Naive thymus-derived CD4-positive, alpha-beta T cell (primary cell): ENCODE measurements around the gene PPTC7. TPM values are rescaled to one million over a fixed set of nuclear protein-coding genes. Genes with fewer than 3 reads are reported as not detected.
"Not testable (repeated sequence)": the region's sequence is repeated elsewhere in the genome, so short reads cannot be mapped to it uniquely, and the experiment has no call there.

Experiments used
- ATAC-seq: fragments of 150-1000 bp; cut with Tn5 transposase; 2 replicates; pipeline ENCODE4 v1.10.0; 2021; ENCODE audit warnings: mild to moderate bottlenecking, moderate library complexity
- CTCF ChIA-PET: fragments of 350-600 bp; sonication (Branson Sonifier 250); formaldehyde crosslinking; loops from one replicate; lab custom pipeline; 2021; ENCODE audit warnings: antibody characterized with exemption; lab: Charles Lee
- POLR2A ChIA-PET: fragments of 350-600 bp; sonication (Branson Sonifier 250); formaldehyde crosslinking; loops from one replicate; lab custom pipeline; 2021; ENCODE audit warnings: antibody characterized with exemption, inconsistent platforms; lab: Charles Lee
- DNase-seq, 9 donors: peaks; one replicate each; pipeline versions ENCODE4 v3.0.0 to v3.0.0-alpha.2; 2020 to 2022; ENCODE audit warnings: mixed read lengths in 1 of 9
- H3K27ac ChIP-seq: one replicate; pipeline ENCODE4 v1.7.0; 2013; ENCODE audit warnings: mild to moderate bottlenecking, low read depth, low read length, moderate library complexity
- H3K27me3 ChIP-seq, 2 donors: one replicate each; pipeline ENCODE4 v1.7.0; 2013; ENCODE audit warnings: low read length in 2 of 2, mild to moderate bottlenecking in 2 of 2, moderate library complexity in 2 of 2; ENCODE audit not compliant: control insufficient read depth in 2 of 2, insufficient read depth in 2 of 2
- H3K36me3 ChIP-seq, 3 experiments: 1 replicate in 2 of 3; 2 replicates in 1 of 3; pipeline ENCODE4 v1.7.0; 2013; ENCODE audit warnings: low read length in 3 of 3, mild to moderate bottlenecking in 3 of 3, moderate library complexity in 1 of 3; ENCODE audit not compliant: insufficient read depth in 3 of 3, control insufficient read depth in 2 of 3
- H3K4me1 ChIP-seq, 2 donors: one replicate each; pipeline ENCODE4 v1.7.0; 2013; ENCODE audit warnings: low read length in 2 of 2, mild to moderate bottlenecking in 2 of 2, moderate library complexity in 1 of 2; ENCODE audit not compliant: control insufficient read depth in 2 of 2, insufficient read depth in 2 of 2
- H3K4me3 ChIP-seq: 2 replicates; pipeline ENCODE4 v1.7.0; 2013; ENCODE audit warnings: mild to moderate bottlenecking, low read length
- H3K9me3 ChIP-seq, 3 experiments: 1 replicate in 2 of 3; 2 replicates in 1 of 3; pipeline ENCODE4 v1.7.0; 2013; ENCODE audit warnings: low read length in 3 of 3; ENCODE audit not compliant: control insufficient read depth in 2 of 3
- H3K27ac Mint-ChIP-seq, 9 donors: one replicate each; pipeline ENCODE4 v1.8.0; 2020 to 2022; ENCODE audit warnings: mixed read lengths in 9 of 9, mild to moderate bottlenecking in 8 of 9, moderate library complexity in 5 of 9, inconsistent platforms in 2 of 9
- H3K27me3 Mint-ChIP-seq, 5 donors: one replicate each; pipeline ENCODE4 v1.8.0; 2021 to 2022; ENCODE audit warnings: mixed read lengths in 5 of 5, mild to moderate bottlenecking in 1 of 5
- H3K36me3 Mint-ChIP-seq, 5 donors: one replicate each; pipeline ENCODE4 v1.8.0; 2020 to 2022; ENCODE audit warnings: mixed read lengths in 5 of 5, mild to moderate bottlenecking in 3 of 5, inconsistent platforms in 1 of 5
- H3K4me1 Mint-ChIP-seq, 7 donors: one replicate each; pipeline ENCODE4 v1.8.0; 2020 to 2022; ENCODE audit warnings: mixed read lengths in 7 of 7, mild to moderate bottlenecking in 3 of 7, inconsistent platforms in 1 of 7
- H3K4me3 Mint-ChIP-seq, 10 donors: one replicate each; pipeline ENCODE4 v1.8.0; 2020 to 2022; ENCODE audit warnings: mild to moderate bottlenecking in 10 of 10, mixed read lengths in 10 of 10, moderate library complexity in 6 of 10, inconsistent platforms in 2 of 10
- H3K9me3 Mint-ChIP-seq, 11 donors: one replicate each; pipeline ENCODE4 v1.8.0; 2020 to 2022; ENCODE audit warnings: mixed read lengths in 11 of 11, mild to moderate bottlenecking in 4 of 11, inconsistent platforms in 1 of 11, moderate library complexity in 1 of 11
- intact Hi-C, 2 donors: fragments of 100-400 bp; cut with micrococcal nuclease; formaldehyde crosslinking; loops; one replicate each; pipeline ENCODE4 v1.15.1; 2023
- polyA plus RNA-seq, 2 donors: library from polyadenylated mRNA; unstranded; fragments of 300-500 nt; fragmentation: Illumina TruSeq; gene quantifications; one replicate each; pipeline ENCODE4 v1.2.3, GENCODE V29; 2021
- total RNA-seq, 6 experiments: library from RNA in 5 of 6; stranded (reverse) in 5 of 6; gene quantifications; 1 replicate in 5 of 6; 2 replicates in 1 of 6; pipeline ENCODE4 v1.2.3 and lab custom pipeline; 2021 to 2026

Gene PPTC7
- total and polyA plus RNA-seq, 7 experiments from 2014 or later = 9.7 to 43.8 (median 37.8) TPM

GRCh38 chr12:110615171-110615570 is 32.1 kb upstream of the PPTC7 start:
- ChIA-PET POLR2A (interaction anchor here (0.6 to 2.6 kb wide), 7 partner anchors 9 to 115 kb away, joined by 3 to 7 read pairs (median 3); partner anchors contain the start of gene VPS29), CTCF (interaction anchor here (0.9 to 1.1 kb wide), 3 partner anchors 9 to 83 kb away, joined by 4 to 8 read pairs (median 4); no protein-coding TSS in a partner anchor)
- H3K27ac ChIP-seq = no peak overlapping the region
- Mint-ChIP-seq H3K9me3 (no peaks in the 10 kb centered on the region), H3K27ac (peak overlapping the region in 1 of 9 donors; percentile 12), H3K4me3 (peak overlapping the region in 8 of 10 donors; percentile 14 to 83 (median 32)), H3K36me3 (no peaks in the 10 kb centered on the region), H3K27me3 (no peaks in the 10 kb centered on the region), H3K4me1 (peaks cover 0 to 18% (median 4%) of the 10 kb centered on the region in 7 donors)
- no peak for DNase-seq
- ATAC-seq = no peak
- peaks cover 4 to 6% of the 10 kb centered on the region in 2 donors for H3K4me1 ChIP-seq
- intact Hi-C loops = loop anchor here (2.0 to 10.0 kb wide), 2 partner anchors 128 to 1520 kb away; partner anchors contain the start of genes ALKBH2 (in 1 of the 2), PPP1CC (in 1 of the 2) and UNG (in 1 of the 2)
- peaks cover 0 to 3% (median 0%) of the 10 kb centered on the region in 3 experiments for H3K36me3 ChIP-seq
- no peaks in the 10 kb centered on the region for H3K27me3 ChIP-seq
- H3K4me3 ChIP-seq = no peak overlapping the region
- H3K9me3 ChIP-seq = no peaks in the 10 kb centered on the region

GRCh38 chr12:110613771-110614684 is 30.9 kb upstream of the PPTC7 start, which contains the start of gene TCTN1:
TSS of gene TCTN1 (plus strand) at chr12:110614129. CDS start at chr12:110614183, 54 bp downstream.
- Histone ChIP-seq H3K9me3 (no peaks in the 10 kb centered on the region), H3K4me1 (peaks cover 4 to 6% of the 10 kb centered on the region in 2 donors), H3K4me3 (peak within 1 kb of the TSS; percentile 75), H3K36me3 (peaks cover 0 to 3% (median 0%) of the 10 kb centered on the region in 3 experiments), H3K27ac (peak within 1 kb of the TSS; percentile 87), H3K27me3 (no peaks in the 10 kb centered on the region)
- peak within 1 kb of the TSS; percentile 31 to 92 (median 87) for H3K27ac Mint-ChIP-seq
- ChIA-PET POLR2A (interaction anchor here (0.6 to 2.6 kb wide), 18 partner anchors 8 to 164 kb away, joined by 3 to 11 read pairs (median 3); partner anchors contain the start of genes ARPC3, FAM216A, GPN3 and HVCN1), CTCF (interaction anchor here (0.5 to 3.4 kb wide), 6 partner anchors 12 to 1420 kb away, joined by 4 to 19 read pairs (median 4); partner anchors contain the start of gene ARPC3)
- peak within 1 kb of the TSS; percentile 81 to 89 (median 88) for H3K4me3 Mint-ChIP-seq
- intact Hi-C loops = loop anchor here (1.0 to 10.0 kb wide), 11 partner anchors 9 to 1519 kb away; partner anchors contain the start of genes PPP1CC (in 2 of the 2), ALKBH2 (in 1 of the 2), ATP2A2 (in 1 of the 2) and FAM216A (in 1 of the 2)
- DNase-seq (peak; percentile 88 to 98 (median 93)), ATAC-seq (peak; percentile 100)
- no peaks in the 10 kb centered on the region for H3K36me3 Mint-ChIP-seq
- H3K9me3 Mint-ChIP-seq = no peaks in the 10 kb centered on the region
- peaks cover 0 to 10% (median 4%) of the 10 kb centered on the region in 7 donors for H3K4me1 Mint-ChIP-seq
- no peaks in the 10 kb centered on the region for H3K27me3 Mint-ChIP-seq

GRCh38 chr12:110613071-110613770 is 30.1 kb upstream of the PPTC7 start:
- no peaks in the 10 kb centered on the region for H3K9me3 ChIP-seq
- no peaks in the 10 kb centered on the region for H3K27me3 ChIP-seq
- Mint-ChIP-seq H3K36me3 (no peaks in the 10 kb centered on the region), H3K4me3 (peak overlapping the region; percentile 81 to 89 (median 88)), H3K9me3 (no peaks in the 10 kb centered on the region), H3K27ac (peak overlapping the region in 8 of 9 donors; percentile 31 to 92 (median 88)), H3K27me3 (no peaks in the 10 kb centered on the region), H3K4me1 (peaks cover 0 to 13% (median 4%) of the 10 kb centered on the region in 7 donors)
- intact Hi-C loops = loop anchor here (5.0 to 10.0 kb wide), 3 partner anchors 274 to 1518 kb away; partner anchors contain the start of genes ALKBH2 (in 1 of the 2), ATP2A2 (in 1 of the 2) and UNG (in 1 of the 2)
- ChIA-PET CTCF (interaction anchor here (0.6 to 3.4 kb wide), 5 partner anchors 11 to 163 kb away, joined by 4 to 19 read pairs (median 5); partner anchors contain the start of gene ARPC3), POLR2A (interaction anchor here (0.8 to 2.6 kb wide), 16 partner anchors 7 to 163 kb away, joined by 3 to 11 read pairs (median 4); partner anchors contain the start of genes ARPC3, FAM216A, GPN3 and HVCN1)
- peaks cover 0 to 3% (median 0%) of the 10 kb centered on the region in 3 experiments for H3K36me3 ChIP-seq
- H3K4me3 ChIP-seq = peak overlapping the region; percentile 75
- H3K27ac ChIP-seq = peak overlapping the region; percentile 87
- ATAC-seq = no peak
- DNase-seq = no peak
- peaks cover 4 to 6% of the 10 kb centered on the region in 2 donors for H3K4me1 ChIP-seq

- Histone ChIP-seq H3K9me3 (no peaks in the 10 kb centered on the region), H3K4me1 (no peaks in the 10 kb centered on the region), H3K36me3 (no peaks in the 10 kb centered on the region), H3K27ac (peak overlapping the region; percentile 45), H3K4me3 (peak overlapping the region; percentile 56), H3K27me3 (no peaks in the 10 kb centered on the region)
- Mint-ChIP-seq H3K4me3 (peak overlapping the region; percentile 83 to 94 (median 90)), H3K27me3 (no peaks in the 10 kb centered on the region), H3K4me1 (peaks cover 8 to 24% (median 15%) of the 10 kb centered on the region in 7 donors), H3K27ac (peak overlapping the region; percentile 85 to 96 (median 88)), H3K36me3 (no peaks in the 10 kb centered on the region), H3K9me3 (no peaks in the 10 kb centered on the region)
- ChIA-PET POLR2A (interaction anchor here (0.6 to 2.3 kb wide), 8 partner anchors 8 to 158 kb away, joined by 3 to 17 read pairs (median 3); partner anchors contain the start of genes ARPC3, FAM216A, GPN3 and TCTN1), CTCF (interaction anchor here (0.7 to 2.5 kb wide), 6 partner anchors 10 to 507 kb away, joined by 3 to 8 read pairs (median 5); partner anchors contain the start of gene ARPC3)
- ATAC-seq (no peak), DNase-seq (no peak)
- intact Hi-C loops = loop anchor here in 1 of 2 donors (1.0 to 5.0 kb wide), 2 partner anchors 92 to 324 kb away; partner anchors contain the start of gene ATP2A2
Observed at GRCh38 chr12:110606253-110606611, 23.1 kb upstream of the PPTC7 start.

GRCh38 chr12:110602085-110602814 is 19.1 kb upstream of the PPTC7 start:
- not testable (repeated sequence) for H3K27ac ChIP-seq, H3K27me3 ChIP-seq, H3K4me1 ChIP-seq, H3K27me3 Mint-ChIP-seq, H3K36me3 Mint-ChIP-seq, H3K4me3 Mint-ChIP-seq, H3K9me3 Mint-ChIP-seq, H3K36me3 ChIP-seq, H3K9me3 ChIP-seq, H3K4me3 ChIP-seq
- H3K4me1 Mint-ChIP-seq = peaks cover 9 to 30% (median 21%) of the 10 kb centered on the region in 7 donors
- intact Hi-C loops = loop anchor here (1.0 to 5.0 kb wide), 8 partner anchors 90 to 502 kb away; partner anchors contain the start of genes ARPC3 (in 2 of the 2), FAM216A (in 1 of the 2) and GPN3 (in 1 of the 2)
- ATAC-seq (peak; percentile 81), DNase-seq (peak in 8 of 9 donors; percentile 34 to 69 (median 59))
- peak overlapping the region in 4 of 9 donors; percentile 32 to 64 (median 48) for H3K27ac Mint-ChIP-seq
- ChIA-PET POLR2A (interaction anchor here (0.6 to 4.1 kb wide), 18 partner anchors 10 to 205 kb away, joined by 3 to 38 read pairs (median 4); partner anchors contain the start of genes ARPC3, FAM216A, GPN3 and TCTN1), CTCF (interaction anchor here (0.7 to 8.8 kb wide), 44 partner anchors 8 to 286 kb away, joined by 3 to 171 read pairs (median 4); partner anchors contain the start of genes ARPC3, FAM216A, GPN3 and RAD9B)
